Measurements from ENCODE around the gene NUP93.
A peak's percentile ranks its signal among the peaks of the same experiment; 100 is the strongest.

The NUP93 gene

GRCh38 chr16:56728980-56729734, 772 bp upstream of the NUP93 start:
- no peak for TF ChIP-seq CTCF (IDR thresholded peaks at IDR 0.05; ENCODE audit: low read depth, low read length, missing control alignments)
- peak overlapping the region; percentile 91 for H3K4me3 ChIP-seq (ENCODE audit: low read depth, low read length)
- no peak for DNase-seq (ENCODE audit: low read depth)
- in situ Hi-C loops (cut with HindIII; ENCODE audit: low sequenced_read_pairs): no loop called here

GRCh38 chr16:56732366-56732765, 2.4 kb downstream of the NUP93 start:
- in situ Hi-C loops (cut with HindIII; ENCODE audit: low sequenced_read_pairs): no loop called here
- no peak for DNase-seq (ENCODE audit: low read depth)
- no peak overlapping the region for H3K4me3 ChIP-seq (ENCODE audit: low read depth, low read length)
- TF ChIP-seq CTCF (IDR thresholded peaks at IDR 0.05; ENCODE audit: low read depth, low read length, missing control alignments): no peak

- DNase-seq (ENCODE audit: low read depth): no peak
- no peak for TF ChIP-seq CTCF (IDR thresholded peaks at IDR 0.05; ENCODE audit: low read depth, low read length, missing control alignments)
- in situ Hi-C loops (cut with HindIII; ENCODE audit: low sequenced_read_pairs): no loop called here
- H3K4me3 ChIP-seq (ENCODE audit: low read depth, low read length): no peak overlapping the region
Observed at GRCh38 chr16:56732832-56733231, 2.9 kb downstream of the NUP93 start.

- in situ Hi-C loops (cut with HindIII; ENCODE audit: low sequenced_read_pairs): no loop called here
- no peak for TF ChIP-seq CTCF (IDR thresholded peaks at IDR 0.05; ENCODE audit: low read depth, low read length, missing control alignments)
- H3K4me3 ChIP-seq (ENCODE audit: low read depth, low read length): no peak overlapping the region
- DNase-seq (ENCODE audit: low read depth): no peak
Observed at GRCh38 chr16:56734429-56734828, 4.5 kb downstream of the NUP93 start.

GRCh38 chr16:56736476-56736875, 6.5 kb downstream of the NUP93 start:
- DNase-seq (ENCODE audit: low read depth): no peak
- in situ Hi-C loops (cut with HindIII; ENCODE audit: low sequenced_read_pairs): no loop called here
- no peak for TF ChIP-seq CTCF (IDR thresholded peaks at IDR 0.05; ENCODE audit: low read depth, low read length, missing control alignments)
- no peak overlapping the region for H3K4me3 ChIP-seq (ENCODE audit: low read depth, low read length)

GRCh38 chr16:56737539-56737938, 7.6 kb downstream of the NUP93 start:
- H3K4me3 ChIP-seq (ENCODE audit: low read depth, low read length): no peak overlapping the region
- no peak for TF ChIP-seq CTCF (IDR thresholded peaks at IDR 0.05; ENCODE audit: low read depth, low read length, missing control alignments)
- DNase-seq (ENCODE audit: low read depth): no peak
- in situ Hi-C loops (cut with HindIII; ENCODE audit: low sequenced_read_pairs): no loop called here
